GM12892 (cell line): ENCODE measurements around the gene KRTAP10-7.
"Not testable (repeated sequence)": the region's sequence is repeated elsewhere in the genome, so short reads cannot be mapped to it uniquely, and the experiment has no call there.

Source experiments
- DNase-seq: peaks from one replicate; pipeline ENCODE4 v3.0.0; 2011; ENCODE audit not compliant: insufficient read length
- FAIRE-seq: peaks from 2 replicates; lab custom pipeline; 2011; peaks lifted over from hg19 to GRCh38; lab: Jason Lieb, UNC
- POLR2A ChIP-seq: IDR thresholded peaks from 2 replicates; pipeline ENCODE4 v1.6.1; 2011; ENCODE audit warnings: low read depth, low read length, control low read depth
- POLR2AphosphoS5 ChIP-seq: IDR thresholded peaks from 2 replicates; pipeline ENCODE4 v1.6.1; 2011; ENCODE audit warnings: low read depth, low read length, control low read depth
- TAF1 ChIP-seq: IDR thresholded peaks from 2 replicates; pipeline ENCODE4 v1.6.1; 2011; ENCODE audit warnings: low read depth, mild to moderate bottlenecking, control low read depth, low read length, borderline replicate concordance

Gene KRTAP10-7

DNA sequence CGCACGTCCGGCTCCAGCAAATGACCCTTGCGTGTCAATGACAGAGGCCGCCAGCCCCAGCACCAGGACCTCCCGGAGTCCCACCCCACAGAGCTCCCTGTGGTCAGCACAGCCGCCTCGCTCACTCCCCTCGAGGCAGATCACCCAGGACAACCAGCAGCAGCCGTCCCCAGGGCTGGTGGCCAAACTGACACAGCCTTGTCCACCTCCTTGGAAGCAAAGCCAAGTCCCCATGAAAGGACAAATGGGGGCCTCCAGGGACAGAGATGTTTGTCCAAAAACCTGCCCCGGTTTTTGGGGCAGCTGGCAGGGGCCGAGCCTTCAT lies 38.9 kb downstream of the KRTAP10-7 start:
- TF ChIP-seq TAF1: no peak
- no peak for TF ChIP-seq POLR2AphosphoS5
- TF ChIP-seq POLR2A: no peak
- no peak for DNase-seq
- no peak for FAIRE-seq

GRCh38 chr21:44640761-44641160 lies 40.4 kb downstream of the KRTAP10-7 start:
- TF ChIP-seq TAF1 (no peak), POLR2AphosphoS5 (no peak), POLR2A (no peak)
- FAIRE-seq (no peak), DNase-seq (no peak)

GRCh38 chr21:44643741-44644310 lies 43.4 kb downstream of the KRTAP10-7 start:
- FAIRE-seq (no peak), DNase-seq (no peak)
- TF ChIP-seq POLR2AphosphoS5: no peak
- TF ChIP-seq TAF1: no peak
- no peak for TF ChIP-seq POLR2A

- TF ChIP-seq POLR2A: no peak
- TF ChIP-seq POLR2AphosphoS5: no peak
- no peak for TF ChIP-seq TAF1
- DNase-seq (no peak), FAIRE-seq (no peak)
Observed at GRCh38 chr21:44644878-44645277, 44.5 kb downstream of the KRTAP10-7 start.

GRCh38 chr21:44646366-44647221 lies 46.2 kb downstream of the KRTAP10-7 start, which contains the start of gene KRTAP10-11:
Gene KRTAP10-11 (plus strand): TSS chr21:44646414. CDS start chr21:44646459, 45 bp downstream.
- not testable (repeated sequence) for FAIRE-seq, DNase-seq

GRCh38 chr21:44647222-44647552 lies 46.8 kb downstream of the KRTAP10-7 start:
- no peak for FAIRE-seq
- no peak for DNase-seq
- TF ChIP-seq TAF1 (no peak), POLR2AphosphoS5 (no peak), POLR2A (no peak)

- DNase-seq: no peak
- no peak for FAIRE-seq
- no peak for TF ChIP-seq POLR2AphosphoS5
- TF ChIP-seq POLR2A: no peak
- no peak for TF ChIP-seq TAF1
Observed at GRCh38 chr21:44648557-44649311, 48.3 kb downstream of the KRTAP10-7 start.

DNA sequence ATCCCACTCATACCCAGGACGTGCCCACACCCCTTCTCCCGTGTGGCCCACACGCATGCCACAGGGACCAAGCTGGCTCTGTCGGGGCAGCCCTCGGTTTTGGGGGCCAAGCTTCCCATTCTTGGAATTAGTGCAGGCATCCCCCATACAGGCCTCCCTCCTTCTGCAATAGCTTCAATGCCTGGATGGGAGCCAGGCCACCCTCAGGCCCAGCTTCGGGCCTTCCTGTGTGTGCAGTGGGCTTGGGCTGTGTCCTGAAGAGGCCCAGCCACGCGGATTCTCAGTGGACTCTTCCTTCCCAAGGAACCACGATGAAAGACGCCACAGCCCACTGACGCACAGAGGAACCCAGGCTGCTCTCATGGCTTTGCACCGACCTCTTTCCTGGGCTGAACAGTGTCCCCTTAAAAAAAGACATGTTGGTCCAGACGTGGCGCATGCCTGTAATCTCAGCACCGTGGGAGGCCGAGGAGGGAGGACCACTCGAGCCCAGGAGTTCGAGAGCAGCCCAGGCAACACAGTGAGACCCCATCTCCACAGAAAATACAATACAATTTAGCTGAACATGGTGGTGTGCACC lies 49.2 kb downstream of the KRTAP10-7 start:
- DNase-seq (no peak), FAIRE-seq (no peak)
- TF ChIP-seq POLR2A: no peak
- TF ChIP-seq POLR2AphosphoS5: no peak
- no peak for TF ChIP-seq TAF1

DNA sequence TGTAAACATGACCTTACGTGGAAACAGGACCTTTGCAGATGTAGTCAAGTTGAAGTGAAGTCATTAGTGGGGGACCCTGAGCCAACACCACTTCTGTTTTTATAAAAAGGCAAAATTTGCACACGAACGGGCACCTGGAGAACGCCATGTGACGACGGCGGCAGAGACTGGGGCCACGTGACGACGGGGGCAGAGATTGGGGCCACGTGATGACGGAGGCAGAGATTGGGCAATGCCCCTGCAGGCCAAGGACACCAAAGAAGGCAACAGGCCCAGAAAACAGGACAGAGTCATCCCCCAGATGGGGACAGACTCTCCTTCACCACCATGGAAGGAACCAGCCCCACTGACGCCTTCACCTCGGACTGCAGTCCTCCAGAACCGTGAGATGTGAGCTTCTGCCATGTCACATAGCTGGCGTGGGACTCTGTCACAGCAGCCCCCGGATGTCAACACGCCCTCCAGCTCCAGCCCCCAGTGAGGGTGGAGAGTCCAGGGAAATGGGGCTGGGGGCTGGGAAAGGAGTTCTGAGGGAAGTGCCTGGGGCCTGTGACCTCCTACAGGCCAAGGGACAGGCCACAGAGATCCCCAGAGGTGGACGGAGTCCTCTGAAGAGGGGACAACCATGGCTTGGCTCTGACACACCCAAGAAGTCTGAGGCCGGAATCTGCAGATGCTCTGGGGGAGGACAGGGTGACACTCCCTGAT lies 50.0 kb downstream of the KRTAP10-7 start:
- TF ChIP-seq TAF1: no peak
- TF ChIP-seq POLR2AphosphoS5: no peak
- no peak for TF ChIP-seq POLR2A
- DNase-seq (no peak), FAIRE-seq (no peak)

- FAIRE-seq: no peak
Observed at GRCh38 chr21:44650973-44651675, 50.7 kb downstream of the KRTAP10-7 start.

More at GRCh38 chr21:44650973-44651675, 50.7 kb downstream of the KRTAP10-7 start:
- TF ChIP-seq POLR2A (no peak), TAF1 (no peak), POLR2AphosphoS5 (no peak)
- DNase-seq: no peak
